ENCODE measurements around the gene LHPP.

The LHPP gene

GRCh38 chr10:124596962-124597845 lies 135.6 kb downstream of the LHPP start:
- no peak overlapping the region for H3K4me3 ChIP-seq (ENCODE audit: low read length)
- no peak for TF ChIP-seq ZNF274 (IDR thresholded peaks at IDR 0.05; ENCODE audit: low read depth, low read length)

DNA sequence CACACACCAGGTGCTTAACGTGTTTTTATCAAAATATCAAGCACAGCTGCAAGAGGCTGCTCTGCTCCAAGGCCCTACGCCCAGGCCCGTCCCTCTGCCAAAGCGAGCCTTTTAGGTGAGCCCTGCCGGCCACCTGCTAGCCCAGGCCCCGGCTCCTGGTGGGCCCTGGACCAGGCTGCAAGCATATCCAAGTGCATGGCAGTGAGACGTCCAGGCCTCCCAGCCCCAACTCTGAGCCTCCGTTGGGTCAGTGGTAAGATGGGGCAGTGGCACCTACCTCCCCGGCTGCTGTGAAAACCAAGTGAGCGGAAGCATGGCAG lies 136.2 kb downstream of the LHPP start:
- no peak for TF ChIP-seq ZNF274 (IDR thresholded peaks at IDR 0.05; ENCODE audit: low read depth, low read length)
- no peak overlapping the region for H3K4me3 ChIP-seq (ENCODE audit: low read length)

DNA sequence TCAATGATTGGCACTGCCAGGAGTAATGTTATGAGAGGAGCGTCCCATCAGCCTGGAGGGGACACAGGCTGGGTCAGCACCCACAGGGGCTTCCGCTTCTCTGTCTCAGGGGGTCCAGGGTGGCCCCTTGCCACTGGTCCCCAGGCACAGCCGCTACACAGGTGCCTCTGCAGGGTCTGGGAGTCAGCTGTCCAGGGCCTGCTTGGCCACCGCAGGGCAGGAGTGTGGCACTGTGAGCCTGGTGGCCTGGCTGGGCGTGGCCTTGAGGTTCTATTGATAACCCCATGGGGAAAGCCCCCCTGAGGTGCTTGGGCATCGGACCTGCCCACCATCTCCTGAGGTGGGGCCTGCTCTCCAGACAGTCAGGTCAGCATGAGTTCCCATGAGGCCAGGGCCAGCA lies 136.6 kb downstream of the LHPP start:
- TF ChIP-seq ZNF274 (IDR thresholded peaks at IDR 0.05; ENCODE audit: low read depth, low read length) = no peak
- no peak overlapping the region for H3K4me3 ChIP-seq (ENCODE audit: low read length)

DNA sequence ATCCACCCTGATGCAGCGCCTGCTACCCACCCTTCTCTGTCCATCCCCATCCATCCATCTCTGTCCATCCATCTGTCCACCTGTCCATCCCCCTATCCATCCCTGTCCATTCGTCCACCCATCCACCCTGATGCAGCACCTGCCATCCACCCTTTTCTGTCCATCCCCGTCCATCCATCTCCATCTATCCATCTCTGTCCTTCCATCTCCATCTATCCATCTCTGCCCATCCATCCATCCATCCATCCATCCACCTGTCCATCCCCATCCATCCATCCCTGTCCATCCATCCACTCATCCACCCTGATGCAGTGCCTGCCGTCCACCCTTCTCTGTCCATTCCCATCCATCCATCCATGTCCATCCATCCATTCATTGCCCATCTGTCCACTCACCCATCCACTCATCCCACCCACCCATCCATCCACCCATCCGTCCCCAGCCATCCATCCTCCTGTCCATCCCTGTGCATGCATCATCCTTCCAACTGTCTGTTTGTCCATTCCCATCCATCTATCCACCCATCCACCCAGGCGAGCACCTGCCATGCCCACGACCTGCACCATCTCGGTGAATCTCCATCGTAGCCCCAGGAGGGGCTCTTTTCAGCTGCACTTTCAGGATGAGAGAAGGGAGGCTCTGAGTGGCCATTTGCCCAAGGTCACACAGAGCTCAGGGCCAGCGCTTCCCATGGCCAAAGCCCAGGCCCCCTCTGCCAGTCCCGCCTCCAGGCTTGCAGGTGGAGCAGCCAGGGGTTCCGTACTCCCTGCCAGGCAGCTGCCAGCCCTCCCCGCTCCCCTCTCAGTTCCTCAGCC lies 137.4 kb downstream of the LHPP start:
- TF ChIP-seq ZNF274 (IDR thresholded peaks at IDR 0.05; ENCODE audit: low read depth, low read length) = no peak
- H3K4me3 ChIP-seq (ENCODE audit: low read length) = no peak overlapping the region

DNA sequence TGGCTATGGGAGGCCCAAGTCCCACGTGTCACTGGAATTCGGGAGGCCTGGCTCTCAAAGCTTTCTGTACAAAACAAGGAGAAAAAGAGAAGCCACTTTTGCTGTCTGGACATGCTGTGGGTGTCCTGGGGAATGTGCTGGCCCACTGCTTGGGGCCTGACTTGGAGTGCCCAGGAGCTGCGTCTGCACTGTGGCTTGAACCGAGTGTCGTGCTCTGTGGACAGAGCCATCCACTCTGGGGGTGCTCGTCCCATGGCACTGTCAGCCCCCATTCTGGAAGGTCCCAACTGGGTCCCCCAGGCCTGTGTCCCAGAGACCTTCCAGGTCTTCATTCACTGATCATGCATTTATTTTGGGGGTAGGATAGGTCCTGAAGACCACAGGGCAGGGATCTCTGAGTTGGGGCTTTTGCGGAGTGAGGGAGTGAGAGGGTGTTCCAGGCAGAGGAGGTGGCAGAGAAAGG lies 138.0 kb downstream of the LHPP start:
- no peak overlapping the region for H3K4me3 ChIP-seq (ENCODE audit: low read length)
- TF ChIP-seq ZNF274 (IDR thresholded peaks at IDR 0.05; ENCODE audit: low read depth, low read length) = no peak

DNA sequence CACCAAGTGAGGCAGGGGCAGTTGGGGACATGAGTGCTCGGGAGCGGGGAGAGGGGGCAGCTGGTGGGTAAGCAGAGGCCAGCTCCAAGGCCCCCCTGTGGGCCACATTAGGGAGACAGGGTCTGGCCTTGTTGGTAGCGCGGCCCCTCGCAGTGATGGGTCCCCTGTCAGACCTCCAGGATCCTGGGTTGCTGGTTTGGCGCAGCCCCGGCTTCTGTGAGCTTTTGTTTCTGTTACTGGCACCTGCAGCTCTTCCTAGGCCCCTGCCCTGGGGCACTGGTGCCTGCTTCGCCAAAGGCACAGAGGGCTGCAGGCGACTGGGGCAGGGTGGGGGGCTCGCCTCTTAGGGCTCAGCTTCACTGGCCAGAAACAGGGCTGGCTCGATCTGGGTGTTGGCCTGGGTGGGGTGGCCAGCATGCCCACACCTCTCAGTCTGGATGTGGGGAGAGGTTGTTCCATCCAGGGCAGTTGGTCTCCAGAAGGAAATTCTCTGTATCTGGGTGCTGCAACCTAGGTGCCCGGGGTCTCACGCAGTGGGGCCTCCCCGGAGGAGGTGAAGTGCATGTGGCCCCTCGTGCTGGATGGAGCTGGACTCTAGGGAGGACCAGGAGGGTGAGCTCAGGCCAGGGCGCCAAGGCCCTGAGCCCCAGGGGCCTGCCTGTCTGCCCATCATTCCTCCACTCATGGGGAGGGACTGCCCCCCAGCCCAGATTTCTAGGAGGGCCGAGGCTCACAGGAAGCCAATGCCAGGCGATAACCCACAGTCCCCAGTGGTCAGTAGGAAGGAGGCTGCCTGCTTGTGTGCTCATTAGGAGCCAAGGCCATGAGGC lies 138.6 kb downstream of the LHPP start:
- no peak for TF ChIP-seq ZNF274 (IDR thresholded peaks at IDR 0.05; ENCODE audit: low read depth, low read length)
- no peak overlapping the region for H3K4me3 ChIP-seq (ENCODE audit: low read length)

- no peak for TF ChIP-seq ZNF274 (IDR thresholded peaks at IDR 0.05; ENCODE audit: low read depth, low read length)
- H3K4me3 ChIP-seq (ENCODE audit: low read length) = no peak overlapping the region
Measured at GRCh38 chr10:124601016-124601415, 139.4 kb downstream of the LHPP start.

- H3K4me3 ChIP-seq (ENCODE audit: low read length) = no peak overlapping the region
- no peak for TF ChIP-seq ZNF274 (IDR thresholded peaks at IDR 0.05; ENCODE audit: low read depth, low read length)
Measured at GRCh38 chr10:124601431-124602120, 140.0 kb downstream of the LHPP start.

GRCh38 chr10:124602121-124602561 lies 140.5 kb downstream of the LHPP start:
- no peak for TF ChIP-seq ZNF274 (IDR thresholded peaks at IDR 0.05; ENCODE audit: low read depth, low read length)
- H3K4me3 ChIP-seq (ENCODE audit: low read length) = no peak overlapping the region

GRCh38 chr10:124602646-124603365 lies 141.2 kb downstream of the LHPP start:
- no peak for TF ChIP-seq ZNF274 (IDR thresholded peaks at IDR 0.05; ENCODE audit: low read depth, low read length)
- no peak overlapping the region for H3K4me3 ChIP-seq (ENCODE audit: low read length)

DNA sequence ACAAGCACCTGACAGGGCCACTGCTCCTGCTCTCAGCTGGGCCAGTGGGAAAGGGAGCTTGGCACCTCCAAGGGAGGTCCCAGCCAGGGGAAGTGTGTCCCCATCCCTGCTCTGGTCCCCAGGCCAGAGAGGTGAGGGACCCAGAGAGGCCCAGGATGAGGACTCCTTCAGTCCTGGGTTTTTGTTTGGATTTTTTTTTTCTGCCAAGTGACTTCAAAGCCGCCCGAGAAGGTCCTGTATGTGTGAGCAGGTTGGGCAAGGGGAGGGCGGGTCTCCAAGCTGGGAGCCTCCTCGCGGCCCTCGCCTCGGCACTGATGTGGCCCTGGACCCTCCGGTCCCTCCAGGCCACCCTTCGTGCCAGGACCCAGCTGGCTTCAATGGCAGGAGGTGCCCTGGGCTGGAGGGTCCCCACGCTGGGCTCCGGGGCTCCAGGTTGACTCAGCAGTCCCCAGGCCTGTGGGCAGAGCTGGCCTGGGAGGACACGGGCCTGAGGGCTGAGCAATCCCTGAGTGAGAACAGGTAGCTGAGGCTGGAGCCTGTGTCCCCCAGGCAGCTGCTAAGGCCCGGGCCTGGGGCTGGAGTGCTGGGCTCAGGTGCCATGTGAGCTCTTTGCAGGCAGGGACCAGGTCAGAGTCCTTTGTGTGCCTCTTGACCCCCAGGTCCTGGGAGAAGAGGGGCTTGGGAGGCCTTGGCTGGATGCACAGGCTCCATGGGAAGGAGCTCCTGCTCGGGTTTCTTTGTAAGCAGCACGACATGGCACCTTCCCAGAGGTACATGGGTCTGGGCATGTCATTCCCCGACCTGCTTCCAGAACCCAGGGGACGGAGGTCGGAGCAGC lies 142.0 kb downstream of the LHPP start:
- TF ChIP-seq ZNF274 (IDR thresholded peaks at IDR 0.05; ENCODE audit: low read depth, low read length) = no peak
- no peak overlapping the region for H3K4me3 ChIP-seq (ENCODE audit: low read length)
